ENCODE measurements around the gene MGAT5.

MGAT5 gene

DNA sequence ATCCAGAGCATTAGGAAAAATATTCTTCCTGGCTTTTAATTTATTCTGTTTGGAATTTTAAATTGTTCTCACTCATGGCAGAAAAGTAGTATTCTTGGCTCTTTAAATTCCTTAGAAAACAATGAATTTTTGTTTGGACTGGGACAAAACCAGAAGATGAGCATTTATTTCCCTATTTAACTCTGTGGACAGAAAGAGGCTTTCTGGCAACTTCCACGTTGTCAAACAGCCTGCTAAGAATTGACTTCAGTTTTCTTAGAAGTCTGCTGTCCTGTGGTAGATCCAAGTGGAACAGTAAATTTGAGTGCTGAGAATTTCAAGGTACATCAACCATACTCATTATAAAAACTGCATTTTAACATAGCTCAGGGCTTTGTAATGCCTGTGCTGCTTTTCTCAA, 83.8 kb downstream of the MGAT5 start:
- ATAC-seq (no peak), DNase-seq (no peak)

DNA sequence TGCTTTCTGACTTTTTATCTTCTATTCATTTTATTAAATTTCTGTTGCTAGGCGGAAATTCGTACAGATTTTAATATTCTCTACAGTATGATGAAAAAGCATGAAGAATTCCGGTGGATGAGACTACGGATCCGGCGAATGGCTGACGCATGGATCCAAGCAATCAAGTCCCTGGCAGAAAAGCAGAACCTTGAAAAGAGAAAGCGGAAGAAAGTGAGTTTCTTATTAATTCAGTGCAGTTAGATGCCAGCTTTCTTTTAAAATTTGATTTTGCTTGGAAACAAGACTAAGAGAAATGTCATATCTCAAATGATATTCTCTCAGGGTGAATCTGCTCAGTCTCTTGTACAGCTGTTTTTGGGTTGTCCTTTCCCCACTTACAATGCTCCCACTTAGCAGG, 84.3 kb downstream of the MGAT5 start:
- DNase-seq, result no peak

DNA sequence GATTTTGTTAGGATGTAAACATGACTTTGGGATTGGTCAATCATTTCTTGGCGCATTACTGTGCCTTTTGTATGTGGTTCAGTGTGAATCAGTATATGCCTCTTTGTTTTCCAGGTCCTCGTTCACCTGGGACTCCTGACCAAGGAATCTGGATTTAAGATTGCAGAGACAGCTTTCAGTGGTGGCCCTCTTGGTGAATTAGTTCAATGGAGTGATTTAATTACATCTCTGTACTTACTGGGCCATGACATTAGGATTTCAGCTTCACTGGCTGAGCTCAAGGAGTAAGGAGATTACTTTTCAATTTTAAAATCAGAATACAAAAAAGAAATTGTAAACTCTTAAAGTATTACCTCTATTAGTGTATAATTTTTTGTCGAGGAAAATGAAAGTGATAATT, 87.6 kb downstream of the MGAT5 start:
- DNase-seq, result no peak
- no peak for ATAC-seq

More for the DNA sequence above, 84.3 kb downstream of the MGAT5 start:
- ATAC-seq, result no peak

DNA sequence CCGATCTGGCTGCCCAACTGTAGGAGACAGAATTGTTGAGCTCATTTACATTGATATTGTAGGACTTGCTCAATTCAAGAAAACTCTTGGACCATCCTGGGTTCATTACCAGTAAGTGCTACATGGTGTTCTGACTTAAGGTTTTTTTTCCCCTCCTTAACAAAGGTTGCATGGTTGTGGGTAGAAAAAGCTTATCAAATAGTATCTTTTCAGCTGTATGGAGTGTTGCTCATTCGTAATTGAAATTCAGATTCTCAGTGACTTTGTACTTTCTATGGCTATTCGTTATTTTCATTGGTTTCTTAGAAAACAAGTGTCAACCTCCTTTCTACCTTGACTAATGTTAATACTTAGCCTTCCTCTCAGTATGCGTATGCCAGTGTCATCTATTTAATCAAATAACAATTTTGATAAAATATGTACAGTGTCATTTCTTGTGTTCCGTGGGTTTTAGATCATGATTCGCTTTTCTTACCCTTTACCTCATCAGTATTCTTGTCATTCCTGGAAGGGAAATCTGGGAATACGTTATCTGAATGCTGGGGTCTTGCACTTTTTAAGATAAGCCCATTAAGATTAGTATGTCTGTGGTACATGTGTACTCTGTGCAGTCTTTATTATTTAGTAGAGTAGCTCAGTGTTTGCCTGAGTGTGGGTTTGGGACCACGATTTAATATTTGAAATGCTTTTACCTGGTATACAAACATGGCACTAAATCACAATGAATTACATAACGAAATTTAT, 91.3 kb downstream of the MGAT5 start:
- ATAC-seq, result no peak

DNA sequence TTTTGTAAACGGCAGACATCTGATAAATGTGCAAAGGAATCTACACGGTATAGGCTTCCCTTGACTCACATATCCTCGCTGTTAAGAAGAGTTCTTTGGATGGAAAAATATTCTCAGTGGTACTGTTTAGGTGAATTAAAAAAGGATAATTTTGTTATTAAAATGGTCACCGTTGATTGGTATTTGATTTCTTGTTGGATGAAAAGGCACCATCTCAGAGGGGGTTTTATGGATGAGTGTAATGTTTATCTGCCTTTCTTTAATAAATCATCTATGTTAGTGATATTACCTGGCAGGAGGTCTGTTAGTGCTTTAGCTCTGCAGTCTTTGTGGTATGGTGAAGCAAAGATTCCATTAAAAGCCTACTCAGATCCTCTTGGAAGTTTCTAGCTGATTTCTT, 92.3 kb downstream of the MGAT5 start:
- ATAC-seq (no peak), DNase-seq (no peak)

More for the DNA sequence above, 91.3 kb downstream of the MGAT5 start:
- DNase-seq, result no peak

DNA sequence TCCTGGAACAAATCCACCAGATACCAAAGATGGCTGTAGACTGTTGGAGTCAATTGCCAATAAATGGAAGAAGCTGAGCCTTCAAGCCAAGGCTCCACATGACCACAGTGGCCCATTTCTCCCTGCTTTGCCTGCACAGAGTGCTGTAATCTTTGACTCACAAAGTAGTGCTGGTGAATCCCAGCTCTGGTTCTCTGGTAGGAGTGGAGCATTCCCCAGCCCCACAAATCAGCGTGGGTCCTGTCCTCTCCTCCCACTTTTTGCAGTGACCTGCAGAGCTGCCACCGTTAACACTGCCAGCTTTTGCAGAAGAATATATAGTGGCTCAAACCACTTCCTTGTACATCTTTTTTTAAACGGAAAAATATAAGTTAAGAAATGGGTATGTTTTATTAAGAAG, 93.9 kb downstream of the MGAT5 start:
- ATAC-seq (no peak), DNase-seq (no peak)

DNA sequence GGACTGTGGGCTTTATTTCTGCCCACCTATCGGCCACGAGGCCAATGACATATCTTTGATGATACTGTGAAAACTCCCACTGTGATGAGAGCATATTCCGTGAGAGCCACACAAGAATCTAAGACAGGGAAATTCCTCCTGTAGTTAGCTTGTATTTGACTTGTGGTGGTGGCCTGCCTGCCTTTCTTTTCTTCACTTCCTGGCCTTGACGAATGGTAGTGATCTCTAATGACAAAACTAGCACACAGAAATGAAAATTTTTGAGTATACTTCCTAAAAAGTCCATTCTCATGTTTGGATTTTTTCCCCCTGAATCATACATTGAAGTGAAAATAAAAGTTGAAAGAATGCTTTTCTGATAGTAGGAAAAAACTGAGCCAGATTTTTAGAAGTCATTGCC, 94.4 kb downstream of the MGAT5 start:
- no peak for DNase-seq
- no peak for ATAC-seq

DNA sequence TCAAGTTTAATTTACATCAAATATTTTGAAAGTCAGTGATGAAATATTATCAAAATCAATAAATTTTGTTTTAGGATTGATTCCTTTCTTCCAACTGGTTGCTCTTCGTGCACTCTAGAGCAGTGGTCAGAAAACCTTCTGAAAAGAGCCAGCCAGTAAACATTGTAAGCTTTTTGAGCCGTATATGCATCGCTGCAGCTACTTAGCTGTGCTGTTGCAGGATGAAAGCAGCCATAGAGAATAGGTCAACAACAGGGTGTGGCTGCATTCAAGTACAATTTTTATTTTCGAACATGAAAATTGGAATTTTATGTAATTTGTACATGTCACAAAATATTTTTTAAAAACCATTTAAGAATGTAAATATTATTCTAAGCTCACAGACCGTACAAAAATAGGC, 94.9 kb downstream of the MGAT5 start:
- DNase-seq, result no peak
- ATAC-seq, result no peak

DNA sequence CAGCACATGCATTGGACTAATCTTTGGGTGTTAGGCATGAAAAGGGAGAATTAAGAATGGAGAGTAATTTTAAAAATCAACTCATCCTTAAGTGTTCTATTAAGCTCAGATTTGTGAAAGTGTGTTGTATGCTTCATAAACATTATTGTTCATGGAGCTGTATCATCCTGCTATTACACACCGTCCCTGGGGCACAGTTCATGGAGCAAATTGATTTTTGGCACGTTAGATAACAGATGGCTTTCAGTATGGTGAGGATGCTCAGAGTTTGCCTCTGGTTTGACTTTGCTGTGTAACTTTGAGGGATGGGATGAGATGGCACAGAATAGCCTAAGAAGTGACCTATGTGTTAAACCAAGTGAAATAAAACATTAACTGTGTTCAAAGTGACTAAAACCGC, 97.1 kb downstream of the MGAT5 start:
- ATAC-seq (no peak), DNase-seq (no peak)

DNA sequence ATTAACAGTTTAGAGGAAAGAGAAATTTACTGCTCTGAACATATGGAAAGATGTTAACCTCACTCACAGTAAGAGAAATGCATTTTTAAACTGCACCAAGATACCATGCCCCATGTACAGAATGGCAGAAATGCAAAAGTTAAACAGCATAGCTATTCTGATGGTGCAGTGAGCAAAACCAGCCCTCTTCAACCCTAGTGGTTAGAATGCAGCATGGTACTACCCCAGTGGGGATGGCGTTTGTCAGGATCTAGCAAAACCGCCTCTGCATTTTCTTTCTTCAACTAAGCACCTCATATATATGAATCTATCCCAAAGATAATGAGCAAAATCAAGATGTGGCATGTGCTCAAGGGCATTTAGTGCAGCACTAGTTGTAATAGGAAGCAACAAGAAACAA, 98.0 kb downstream of the MGAT5 start:
- DNase-seq, result no peak
- no peak for ATAC-seq

DNA sequence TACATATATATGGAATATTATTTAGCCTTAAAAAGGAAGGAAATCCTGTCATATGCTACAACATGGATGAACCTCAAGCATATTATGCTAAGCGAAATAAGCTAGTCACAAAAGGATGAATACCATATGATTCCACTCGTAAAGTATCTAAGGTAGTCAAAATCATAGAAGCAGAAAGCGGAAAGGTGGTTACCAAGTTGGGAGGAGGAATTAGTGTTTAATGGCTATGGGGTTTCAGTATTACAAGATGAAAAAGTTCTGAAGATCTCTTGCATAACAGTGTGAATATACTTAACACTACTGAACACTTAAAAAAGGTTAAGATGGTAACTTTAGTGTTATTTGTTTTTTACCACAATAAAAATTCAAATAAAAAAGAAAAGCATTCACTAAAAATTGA, 99.0 kb downstream of the MGAT5 start:
- no peak for ATAC-seq
- no peak for DNase-seq

DNA sequence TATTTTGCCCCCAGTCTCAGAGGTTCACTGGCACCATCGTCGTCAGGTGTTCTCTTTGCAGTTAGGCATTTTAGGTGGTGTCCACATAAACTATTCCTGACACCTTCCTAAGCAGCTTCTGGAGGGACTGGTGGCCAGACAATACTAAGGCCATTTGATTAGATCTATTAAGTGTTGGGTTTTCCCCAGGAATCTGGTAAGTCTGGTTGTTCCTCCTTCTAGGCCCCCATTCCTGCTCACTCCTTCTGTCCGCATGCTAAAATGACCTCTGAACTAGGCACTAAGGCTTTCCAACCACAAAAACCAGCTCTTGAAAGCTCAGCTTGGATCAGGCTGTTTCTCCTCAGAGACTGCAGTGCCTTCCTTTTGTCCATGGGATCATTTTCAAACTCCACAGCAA, 100.7 kb downstream of the MGAT5 start:
- DNase-seq, result no peak

DNA sequence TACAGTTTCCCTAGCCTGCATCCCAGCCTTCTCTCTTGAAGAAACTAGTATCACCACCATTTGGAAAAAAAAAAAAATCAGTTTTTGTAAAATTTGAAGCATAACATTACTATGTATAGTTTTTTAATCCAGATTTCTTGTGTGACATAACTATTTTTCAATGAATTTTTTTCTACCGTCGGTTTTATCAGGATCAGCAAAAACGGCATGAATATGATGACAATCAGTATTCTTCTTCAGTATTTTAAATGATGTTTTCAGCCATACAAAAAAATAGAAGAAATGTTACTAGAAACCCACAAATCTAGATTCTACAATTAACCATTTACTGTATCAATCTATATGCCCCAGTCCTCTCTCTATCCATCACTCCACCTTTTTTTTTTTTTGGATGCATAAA, 103.9 kb downstream of the MGAT5 start:
- no peak for DNase-seq
- no peak for ATAC-seq

More for the DNA sequence above, 100.7 kb downstream of the MGAT5 start:
- no peak for ATAC-seq

DNA sequence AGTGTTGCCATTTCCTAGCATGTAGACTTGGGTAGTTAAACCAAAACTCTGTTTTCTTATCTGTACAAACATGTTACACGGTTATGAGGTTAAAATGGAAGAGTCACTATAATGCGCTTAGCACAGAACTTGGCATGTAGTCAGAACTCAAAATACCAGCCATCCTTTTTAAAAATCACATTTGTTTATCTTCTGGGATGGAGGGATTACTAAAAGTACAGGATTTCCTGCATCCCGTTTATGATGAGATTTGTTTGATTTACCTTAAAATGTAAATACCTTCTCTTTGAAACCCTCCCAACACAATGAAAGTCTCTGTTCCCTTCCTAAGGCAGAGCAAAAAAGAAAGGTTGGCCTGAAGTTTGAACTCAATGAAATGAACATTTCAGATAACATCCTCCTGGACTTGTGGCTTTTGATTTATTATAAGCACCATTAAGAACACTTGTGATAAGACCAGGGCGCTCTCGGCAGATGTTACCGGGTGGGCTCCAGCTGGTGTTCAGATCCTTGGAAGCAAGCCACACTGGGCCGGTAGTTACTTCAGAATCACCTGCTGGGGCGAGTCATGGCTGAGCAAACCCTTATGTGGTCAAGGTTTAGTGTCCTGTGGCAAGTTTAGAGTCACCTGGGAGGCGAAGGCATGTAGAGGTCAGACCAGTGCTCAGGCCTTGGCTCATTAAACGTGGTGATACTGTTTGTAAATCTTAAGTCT, 105.7 kb downstream of the MGAT5 start:
- no peak for ATAC-seq
- no peak for DNase-seq

DNA sequence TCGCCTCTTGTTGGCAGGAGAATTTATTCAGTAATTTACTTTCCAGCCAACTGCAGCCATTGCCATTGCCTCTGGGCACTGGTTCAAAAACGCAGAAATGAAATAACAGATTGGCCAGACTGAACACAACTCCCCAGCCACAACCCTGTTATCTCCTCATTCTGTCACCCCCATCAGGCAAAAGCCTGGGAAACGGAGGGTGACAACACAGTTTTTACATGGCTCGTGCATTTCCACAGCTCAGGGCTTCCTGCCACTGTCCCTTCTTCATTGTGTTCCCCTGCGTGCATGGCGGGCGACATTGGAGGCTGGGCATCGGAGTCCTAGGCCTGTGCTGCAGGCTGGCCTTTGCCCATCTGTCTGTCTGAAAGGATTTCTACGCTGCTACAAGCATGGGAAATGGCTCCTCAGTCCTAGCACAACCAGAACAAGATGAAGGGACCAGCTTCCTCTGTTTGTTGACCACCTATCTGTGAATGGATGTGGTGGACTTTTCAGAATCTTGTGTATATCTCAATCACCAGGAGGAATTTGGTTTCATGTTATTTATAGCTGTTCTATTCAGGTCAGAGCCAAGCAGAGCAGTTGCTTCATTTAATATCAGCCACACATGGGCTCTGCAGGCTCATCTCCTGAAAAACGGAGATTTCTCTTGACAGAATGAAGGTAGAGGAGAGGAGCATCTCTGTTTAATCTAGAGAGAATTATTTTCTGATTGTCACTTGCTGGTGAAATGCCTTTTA, 107.0 kb downstream of the MGAT5 start:
- DNase-seq, result no peak
- ATAC-seq, result no peak

DNA sequence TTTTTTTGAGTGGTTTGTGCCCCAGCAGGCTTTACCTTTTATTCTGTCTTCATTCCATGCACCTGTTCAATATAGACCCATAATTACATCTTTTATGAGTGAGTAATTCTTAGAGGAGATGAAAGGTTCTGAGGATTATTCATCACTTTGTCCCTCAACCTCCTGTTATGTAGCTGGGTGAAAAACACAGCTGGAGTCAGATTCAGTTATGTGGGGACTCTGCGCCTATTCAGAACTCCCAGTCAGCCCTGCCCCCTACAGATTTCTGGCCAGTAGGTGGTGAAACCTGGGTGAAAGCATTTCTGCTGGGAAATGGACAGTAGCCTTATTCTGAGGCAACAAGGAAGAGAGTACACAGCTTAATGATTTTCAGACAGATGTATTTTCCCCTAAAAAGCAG, 107.8 kb downstream of the MGAT5 start:
- ATAC-seq (no peak), DNase-seq (no peak)

DNA sequence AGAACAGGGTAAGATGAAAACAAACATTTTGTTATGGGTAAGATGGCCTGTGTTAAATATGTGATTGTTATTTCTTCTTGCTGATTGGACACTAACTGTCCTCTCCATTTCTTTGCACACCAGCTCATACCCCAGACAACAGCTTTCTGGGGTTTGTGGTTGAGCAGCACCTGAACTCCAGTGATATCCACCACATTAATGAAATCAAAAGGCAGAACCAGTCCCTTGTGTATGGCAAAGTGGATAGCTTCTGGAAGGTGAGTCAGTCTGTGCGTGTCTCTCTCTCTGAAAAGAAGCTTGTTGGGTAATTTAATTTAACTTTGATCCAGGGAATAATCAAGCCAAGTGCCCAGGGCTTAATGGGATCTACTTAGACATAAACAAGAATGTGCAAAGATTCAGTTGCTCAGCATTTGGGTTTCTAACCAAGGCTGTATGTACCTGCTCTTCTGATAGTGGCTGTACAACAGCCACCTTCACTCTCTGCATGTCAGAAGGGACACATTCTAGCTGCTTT, 108.3 kb downstream of the MGAT5 start:
- ATAC-seq (no peak), DNase-seq (no peak)

DNA sequence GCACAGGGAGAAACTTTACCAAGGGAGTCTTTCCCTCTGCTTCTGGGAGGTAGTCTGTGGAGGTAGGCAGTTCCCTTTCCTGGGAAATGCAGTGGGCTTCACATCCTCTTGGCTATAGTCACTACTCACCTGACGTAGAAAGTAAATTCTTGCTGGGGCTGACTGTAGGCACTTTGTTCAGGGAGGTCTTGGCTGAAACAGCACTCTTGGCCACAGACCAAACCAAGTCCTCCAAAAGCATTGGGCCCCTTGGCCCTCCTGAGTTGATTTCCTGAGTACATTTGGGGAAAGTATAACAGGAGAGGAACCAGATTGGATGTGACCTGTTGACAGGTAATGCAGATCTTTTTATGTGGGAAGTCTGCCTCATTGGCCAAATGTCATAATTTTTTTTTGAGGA, 108.9 kb downstream of the MGAT5 start:
- no peak for ATAC-seq
- no peak for DNase-seq

DNA sequence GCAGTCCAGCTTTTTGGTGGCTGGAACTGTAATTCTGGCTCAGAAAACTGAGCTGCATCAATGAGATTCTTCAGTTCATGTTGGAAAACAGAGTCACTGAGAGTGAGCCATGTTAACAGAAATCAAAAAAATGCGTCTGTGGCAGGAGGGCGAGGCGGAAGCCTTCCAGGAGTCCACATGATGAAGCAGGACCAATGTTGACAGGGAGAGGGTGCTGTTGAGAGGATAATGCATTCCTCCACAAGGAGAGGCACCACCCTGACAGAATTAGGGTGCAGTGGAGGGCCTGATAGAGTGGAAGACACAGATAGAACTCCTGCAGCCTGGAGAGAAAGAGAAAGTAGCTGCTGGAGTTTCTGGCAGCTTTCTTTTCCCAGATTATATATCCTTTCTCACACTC, 111.5 kb downstream of the MGAT5 start:
- no peak for ATAC-seq
- DNase-seq, result no peak

DNA sequence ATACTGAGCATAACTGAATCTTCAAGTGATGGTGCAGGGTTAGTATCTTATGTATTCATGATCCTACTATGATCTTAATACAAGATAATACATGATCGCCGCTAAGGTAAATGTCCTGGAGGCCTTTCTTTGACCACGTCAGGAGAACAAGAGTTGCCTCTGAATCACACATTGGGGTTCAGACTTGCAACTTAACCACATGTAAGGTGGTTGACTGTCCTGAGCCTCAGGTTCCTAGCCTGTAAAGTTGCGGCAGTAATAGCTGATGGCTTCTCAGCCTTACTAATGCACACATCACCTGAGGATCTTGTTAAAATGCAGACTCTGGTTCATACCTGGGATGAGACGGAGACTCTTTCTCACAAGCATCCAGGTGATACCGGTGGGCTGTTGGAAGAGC, 112.5 kb downstream of the MGAT5 start:
- DNase-seq, result no peak
- ATAC-seq, result no peak

DNA sequence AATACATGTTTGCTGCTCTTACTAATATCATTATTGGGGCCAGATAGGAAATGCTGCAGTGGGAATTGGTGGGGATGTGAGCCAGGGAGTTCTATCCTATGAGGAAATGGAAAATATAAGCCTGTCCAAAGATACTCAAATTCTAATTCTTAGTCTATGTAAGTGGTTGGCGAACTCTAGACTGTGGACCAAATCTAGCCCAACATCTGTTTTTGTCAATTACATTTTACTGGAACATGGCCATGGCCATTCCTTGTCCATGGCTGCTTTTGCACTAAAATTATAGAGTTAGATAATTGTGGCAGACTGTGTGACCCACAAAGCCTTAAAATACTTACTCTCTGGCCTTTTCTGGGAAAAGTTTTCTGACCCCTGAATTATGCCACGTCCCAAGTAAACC, 113.3 kb downstream of the MGAT5 start:
- no peak for ATAC-seq

DNA sequence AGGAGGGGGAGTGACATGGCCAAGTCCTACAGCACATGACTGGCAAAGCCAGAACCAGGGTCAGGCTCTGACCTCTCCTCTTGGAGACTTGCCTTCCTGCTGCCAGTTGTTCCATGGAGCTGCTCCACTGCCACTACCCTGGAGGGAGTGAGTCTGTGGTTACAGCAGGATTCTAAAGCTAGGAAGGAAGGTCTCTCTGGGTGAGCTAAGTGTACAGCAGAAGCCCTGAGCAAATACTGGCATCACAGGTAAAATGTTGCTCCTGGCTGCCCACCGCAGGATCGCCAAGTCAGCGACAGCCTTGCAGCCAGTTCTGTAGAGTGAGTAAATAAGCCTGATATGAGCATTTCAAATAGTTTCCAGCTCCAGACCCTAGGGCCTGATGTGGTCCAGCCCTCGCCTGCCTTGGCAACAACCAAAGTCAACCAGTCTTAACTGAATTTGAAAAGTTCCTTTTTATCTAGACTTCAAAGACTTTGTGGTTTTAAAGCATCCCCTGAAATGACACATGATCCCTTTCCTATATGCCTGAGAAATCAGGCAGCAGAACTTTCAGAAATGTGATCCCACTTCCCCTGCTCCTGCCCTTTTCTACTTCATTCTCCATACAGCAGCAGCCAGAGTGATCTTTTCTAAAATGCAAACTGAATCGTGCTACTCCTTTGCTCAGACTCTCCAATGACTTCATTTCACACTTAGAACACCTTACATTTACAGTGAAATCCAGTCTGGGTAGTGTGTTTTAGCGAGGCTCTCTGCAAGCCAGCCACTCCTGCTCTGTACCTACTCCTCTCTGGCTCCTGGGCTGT, 114.3 kb downstream of the MGAT5 start:
- ATAC-seq, result peak; percentile 48

More for the DNA sequence above, 113.3 kb downstream of the MGAT5 start:
- DNase-seq, result no peak

More for the DNA sequence above, 114.3 kb downstream of the MGAT5 start:
- no peak for DNase-seq
